HepG2 (cell line): Measurements from ENCODE around the gene CTNNA2. TPM values are rescaled to one million over a fixed set of nuclear protein-coding genes. Genes with fewer than 3 reads are reported as not detected.

ENCODE experiments used
- ATAC-seq: fragments of 200-7000 bp; cut with Tn5 transposase; 3 replicates; pipeline ENCODE4 v1.9.1; 2020; ENCODE audit warnings: mild to moderate bottlenecking, moderate library complexity
- BruUV-seq: library from RNA; stranded (reverse); fragments of 400-500 nt; replicated peaks from 2 replicates; lab custom pipeline; 2021; lab: Mats Ljungman, UMichigan
- CTCF ChIA-PET: fragments of 300-600 bp; formaldehyde crosslinking; extraction: SDS; loops from one replicate; lab custom pipeline; 2021; ENCODE audit warnings: low total read pairs, inconsistent platforms, low intra/inter-chr PET ratio; lab: Yijun Ruan, JAX
- POLR2A ChIA-PET: fragments of 350-600 bp; sonication (Branson Sonifier 250); formaldehyde crosslinking; loops from one replicate; lab custom pipeline; 2020; ENCODE audit warnings: antibody characterized with exemption, inconsistent platforms; lab: Yijun Ruan, JAX
- DNase-seq: peaks from one replicate; pipeline ENCODE4 v3.0.0-alpha.2; 2015; ENCODE audit warnings: low spot score
- FAIRE-seq: peaks from 3 replicates; lab custom pipeline; 2011; peaks lifted over from hg19 to GRCh38; lab: Jason Lieb, UNC
- H2AFZ ChIP-seq: one replicate; pipeline ENCODE4 v1.6.1; 2011; ENCODE audit warnings: low read length, inconsistent platforms
- H3K27ac ChIP-seq: fragments of 300-600 bp; 3 replicates; pipeline ENCODE4 v1.8.0; 2011; ENCODE audit warnings: mixed run types, mild to moderate bottlenecking, mixed read lengths, low read length, inconsistent platforms; ENCODE audit not compliant: insufficient read depth; ENCODE audit errors: extremely low read length
- H3K27me3 ChIP-seq, 2 experiments: fragments of 200-600 bp in 1 of 2; 2 replicates in 1 of 2; 3 replicates in 1 of 2; pipeline versions ENCODE4 v1.6.0 to v1.8.0; 2011; ENCODE audit warnings: low read length in 2 of 2, mild to moderate bottlenecking in 2 of 2, moderate library complexity in 2 of 2, inconsistent platforms in 1 of 2; ENCODE audit not compliant: insufficient read depth in 2 of 2, control insufficient read depth in 1 of 2
- H3K36me3 ChIP-seq, 2 experiments: fragments of 200-600 bp in 1 of 2; replicated peaks in 1 of 2; 2 replicates in 1 of 2; 3 replicates in 1 of 2; pipeline versions ENCODE4 v1.5.1 to v1.8.0; 2011; ENCODE audit warnings: low read length in 2 of 2, inconsistent platforms in 1 of 2; ENCODE audit not compliant: insufficient read depth in 2 of 2, control insufficient read depth in 1 of 2
- H3K4me1 ChIP-seq: 2 replicates; pipeline ENCODE4 v1.5.1; 2012; ENCODE audit warnings: low read length, inconsistent platforms; ENCODE audit not compliant: insufficient read depth
- H3K4me2 ChIP-seq: 2 replicates; pipeline ENCODE4 v1.6.0; 2011; ENCODE audit warnings: low read depth, low read length, inconsistent platforms
- H3K4me3 ChIP-seq, 3 experiments: fragments of 200-600 bp in 1 of 3; sonication (generic), shearing (Covaris generic) in 1 of 3; replicated peaks in 1 of 3; 2 replicates each; pipeline ENCODE4 v1.5.1; 2011 to 2016; ENCODE audit warnings: low read length in 3 of 3, inconsistent platforms in 2 of 3, low read depth in 2 of 3, mild to moderate bottlenecking in 2 of 3, control low read depth in 1 of 3, mixed read lengths in 1 of 3; ENCODE audit not compliant: insufficient read depth in 1 of 3
- H3K79me2 ChIP-seq: one replicate; pipeline ENCODE4 v1.6.1; 2011; ENCODE audit warnings: low read length, inconsistent platforms; ENCODE audit not compliant: insufficient read depth
- H3K9ac ChIP-seq: 2 replicates; pipeline ENCODE4 v1.6.0; 2011; ENCODE audit warnings: mild to moderate bottlenecking, low read depth, low read length, inconsistent platforms; ENCODE audit not compliant: insufficient read depth
- H3K9me3 ChIP-seq: 2 replicates; pipeline ENCODE4 v1.5.1; 2012; ENCODE audit warnings: mild to moderate bottlenecking, low read length
- H4K20me1 ChIP-seq: 2 replicates; pipeline ENCODE4 v1.6.0; 2011; ENCODE audit warnings: inconsistent platforms, mild to moderate bottlenecking, low read length, moderate library complexity; ENCODE audit not compliant: insufficient read depth
- CENPT ChIP-seq: sonication (generic); formaldehyde crosslinking; IDR thresholded peaks from 2 replicates; pipeline ENCODE4 v1.8.0; 2022; ENCODE audit warnings: low read depth, mild to moderate bottlenecking, moderate library complexity, missing genetic modification reagents
- HNRNPUL1 ChIP-seq: fragments of 200-400 bp; formaldehyde crosslinking; IDR thresholded peaks from 2 replicates; pipeline ENCODE4 v1.6.1; 2017; ENCODE audit warnings: low read depth, mild to moderate bottlenecking, low read length, moderate library complexity
- KMT2B ChIP-seq: IDR thresholded peaks from 2 replicates; pipeline ENCODE4 v1.6.1; 2016; ENCODE audit warnings: missing genetic modification reagents, missing compliant biosample characterization
- MAFF ChIP-seq: IDR thresholded peaks from 2 replicates; pipeline ENCODE4 v1.6.1; 2011; ENCODE audit warnings: low read depth, low read length, improper control_type of control experiment
- MAFK ChIP-seq, 2 experiments: IDR thresholded peaks in 1 of 2; conservative IDR thresholded peaks in 1 of 2; 2 replicates each; pipeline ENCODE4 v1.6.1; 2011; ENCODE audit warnings: improper control_type of control experiment in 2 of 2, low read length in 2 of 2
- PATZ1 ChIP-seq: sonication (generic); formaldehyde crosslinking; IDR thresholded peaks from 2 replicates; pipeline ENCODE4 v1.4.0; 2020; ENCODE audit warnings: missing genetic modification reagents
- THRA ChIP-seq: sonication (generic); formaldehyde crosslinking; IDR thresholded peaks from 2 replicates; pipeline ENCODE4 v1.4.0; 2020; ENCODE audit warnings: missing genetic modification reagents, borderline replicate concordance
- ZNF205 ChIP-seq: IDR thresholded peaks from 2 replicates; pipeline ENCODE4 v1.6.1; 2018; ENCODE audit warnings: missing biosample characterization, missing genetic modification reagents
- ZNF224 ChIP-seq: sonication (generic); formaldehyde crosslinking; IDR thresholded peaks from 2 replicates; pipeline ENCODE4 v1.5.0; 2020; ENCODE audit warnings: mild to moderate bottlenecking, missing genetic modification reagents
- ZNF788 ChIP-seq: sonication (generic); formaldehyde crosslinking; IDR thresholded peaks from 2 replicates; pipeline ENCODE4 v1.5.0; 2020; ENCODE audit warnings: mild to moderate bottlenecking, missing genetic modification reagents, borderline replicate concordance
- ZSCAN30 ChIP-seq: sonication (generic); formaldehyde crosslinking; IDR thresholded peaks from 2 replicates; pipeline ENCODE4 v1.5.0; 2020; ENCODE audit warnings: mild to moderate bottlenecking, missing genetic modification reagents
- WGBS: methylation state at CpG from one replicate; pipeline ENCODE4 v1.1.6; 2017; ENCODE audit warnings: low lambda C conversion rate; 5-methylcytosine and 5-hydroxymethylcytosine counted together
- in situ Hi-C: cut with HindIII; loops from 2 replicates; pipeline ENCODE4 v1.10.0; 2017; ENCODE audit warnings: low pct_unique_long_range_greater_than_20kb; ENCODE audit not compliant: extremely low pct_ligation_motif_present
- intact Hi-C: fragments of 100-400 bp; cut with micrococcal nuclease; formaldehyde crosslinking; loops from one replicate; pipeline ENCODE4 v1.10.0; 2022; ENCODE audit not compliant: unreplicated experiment
- polyA plus RNA-seq, 8 experiments: library from polyadenylated mRNA; depleted of rRNA in 3 of 8; stranded (reverse) in 7 of 8; unstranded in 1 of 8; fragments of >200 nt; fragmentation: Illumina TruSeq in 4 of 8; extraction: Trizol in 4 of 8; gene quantifications; 2 replicates each; pipeline versions ENCODE4 v1.2.1 to v1.2.3, GENCODE V29; 2011 to 2016; ENCODE audit warnings: low read depth in 4 of 8, missing spikeins in 1 of 8, mixed read lengths in 1 of 8; ENCODE audit not compliant: insufficient read depth in 1 of 8
- total RNA-seq, 5 experiments: library from RNA; depleted of rRNA; stranded (reverse); fragments of >200 nt; fragmentation: Illumina TruSeq; extraction: Trizol; gene quantifications; 2 replicates each; pipeline ENCODE4 v1.2.3, GENCODE V29; 2016; ENCODE audit warnings: low read depth in 1 of 5

The CTNNA2 gene
- total and polyA plus RNA-seq, 2 of the 13 experiments (the other 11 are each of a cell fraction or from before 2014, with no cell fraction given): not detected

- TF ChIP-seq HNRNPUL1: no peak
- no peak for TF ChIP-seq CENPT
- no peak for TF ChIP-seq ZSCAN30
- no peak for TF ChIP-seq PATZ1
- no peak for TF ChIP-seq ZNF788 (CRISPR knock-in tag)
- TF ChIP-seq ZNF205 (CRISPR knock-in tag): no peak
- no peak for TF ChIP-seq KMT2B
These were observed 561.6 kb downstream of the CTNNA2 start (continued) for GRCh38 chr2:80074321-80075070.

GRCh38 chr2:80075719-80076118 is 562.9 kb downstream of the CTNNA2 start:
- DNase-seq: no peak
- no peaks in the 10 kb centered on the region for H3K27me3 ChIP-seq
- H3K36me3 ChIP-seq: no peaks in the 10 kb centered on the region
- H3K79me2 ChIP-seq: no peaks in the 10 kb centered on the region
- in situ Hi-C loops (no loop called here), intact Hi-C loops (no loop called here)
- no peak overlapping the region for H2AFZ ChIP-seq
- no peak overlapping the region for H3K9ac ChIP-seq
- H3K9me3 ChIP-seq: no peaks in the 10 kb centered on the region
- FAIRE-seq: no peak
- POLR2A ChIA-PET: no interaction called here
- H3K4me3 ChIP-seq: no peak overlapping the region
- no peaks in the 10 kb centered on the region for H3K4me1 ChIP-seq
- BruUV-seq: no TSS peak
- TF ChIP-seq MAFF: peak; percentile 63
- peak; percentile 72 to 79 for TF ChIP-seq MAFK (conservative IDR thresholded peaks at IDR 0.05 in 1 of 2, IDR thresholded peaks at IDR 0.05 in 1 of 2; ENCODE audit: low read length in 2 of 2)
- TF ChIP-seq THRA: no peak
- no peak for TF ChIP-seq ZNF224 (CRISPR knock-in tag)
- H3K4me2 ChIP-seq: no peak overlapping the region
- CTCF ChIA-PET: no interaction called here
- WGBS: 45% methylated on average over 1 of the region's 1 CpG
- ATAC-seq: no peak
- no peak overlapping the region for H3K27ac ChIP-seq
- no peaks in the 10 kb centered on the region for H4K20me1 ChIP-seq
